ENCODE results near the gene USF2.

- TF ChIP-seq CTCF (IDR thresholded peaks at IDR 0.05 in 8 of 11, conservative IDR thresholded peaks at IDR 0.05 in 3 of 11) = no peak
- no peak for TF ChIP-seq POLR2A (IDR thresholded peaks at IDR 0.05)
Measured at GRCh38 chr19:35298561-35298972, 29.8 kb downstream of the USF2 start.
